GM12878 (cell line): ENCODE data around the gene CNDP1. TPM values are rescaled to one million over a fixed set of nuclear protein-coding genes. Genes with fewer than 3 reads are reported as not detected.
"Not testable (repeated sequence)": the region's sequence is repeated elsewhere in the genome, so short reads cannot be mapped to it uniquely, and the experiment has no call there.

Experiments
- ATAC-seq: fragments of 200-7000 bp; cut with Tn5 transposase; 3 replicates; pipeline ENCODE4 v1.9.1; 2020; ENCODE audit warnings: mild to moderate bottlenecking, moderate library complexity
- BruUV-seq: library from RNA; stranded (reverse); fragments of 400-500 nt; replicated peaks from 2 replicates; lab custom pipeline; 2021; lab: Mats Ljungman, UMichigan
- CTCF ChIA-PET: fragments of 300-600 bp; sonication (Branson Sonifier 250); formaldehyde crosslinking; extraction: SDS; loops from one replicate; lab custom pipeline; 2021; ENCODE audit warnings: inconsistent platforms; lab: Yijun Ruan, JAX
- POLR2A ChIA-PET: fragments of 350-600 bp; formaldehyde crosslinking; extraction: SDS; loops from one replicate; lab custom pipeline; 2021; ENCODE audit warnings: inconsistent platforms; lab: Charles Lee
- RAD21 ChIA-PET: fragments of 300-600 bp; sonication (Branson Sonifier 250); formaldehyde crosslinking; loops from one replicate; lab custom pipeline; 2023; ENCODE audit warnings: antibody characterized with exemption; ENCODE audit not compliant: unreplicated experiment; lab: Charles Lee
- SMC1A ChIA-PET: fragments of 300-600 bp; sonication (Branson Sonifier 250); formaldehyde crosslinking; loops from one replicate; lab custom pipeline; 2023; ENCODE audit not compliant: unreplicated experiment, uncharacterized antibody; lab: Charles Lee
- DNase-seq: peaks from one replicate; pipeline ENCODE4 v3.0.0-alpha.2; 2011; ENCODE audit warnings: low read depth, low spot score
- FAIRE-seq: peaks from 3 replicates; lab custom pipeline; 2011; peaks lifted over from hg19 to GRCh38; lab: Jason Lieb, UNC
- H2AFZ ChIP-seq: 2 replicates; pipeline ENCODE4 v1.6.0; 2011; ENCODE audit warnings: low read depth, low read length, control low read depth; ENCODE audit not compliant: control insufficient read depth
- H3K27ac ChIP-seq: 2 replicates; pipeline ENCODE4 v1.5.1; 2011; ENCODE audit warnings: control low read depth; ENCODE audit not compliant: control insufficient read depth, insufficient read depth
- H3K27me3 ChIP-seq, 2 experiments: replicated peaks in 1 of 2; 2 replicates each; pipeline versions ENCODE4 v1.6.0 to v1.6.1; 2011; ENCODE audit warnings: low read length in 1 of 2; ENCODE audit not compliant: control insufficient read depth in 2 of 2, insufficient read depth in 2 of 2
- H3K36me3 ChIP-seq, 2 experiments: 2 replicates each; pipeline ENCODE4 v1.5.1; 2011; ENCODE audit warnings: low read length in 1 of 2; ENCODE audit not compliant: control insufficient read depth in 2 of 2, insufficient read depth in 2 of 2
- H3K4me1 ChIP-seq: 2 replicates; pipeline ENCODE4 v1.6.1; 2011; ENCODE audit warnings: mild to moderate bottlenecking, low read length, moderate library complexity, mixed read lengths; ENCODE audit not compliant: control insufficient read depth, insufficient read depth
- H3K4me2 ChIP-seq: 2 replicates; pipeline ENCODE4 v1.6.0; 2011; ENCODE audit warnings: control low read depth; ENCODE audit not compliant: control insufficient read depth, insufficient read depth
- H3K4me3 ChIP-seq: fragments of 200-600 bp; sonication (generic); 2 replicates; pipeline ENCODE4 v1.5.1; 2016
- H3K79me2 ChIP-seq: 2 replicates; pipeline ENCODE4 v1.6.0; 2011; ENCODE audit warnings: low read length; ENCODE audit not compliant: control insufficient read depth, insufficient read depth
- H3K9ac ChIP-seq: 2 replicates; pipeline ENCODE4 v1.8.0; 2011; ENCODE audit warnings: low read length, control low read depth, mixed read lengths; ENCODE audit not compliant: control insufficient read depth, insufficient read depth
- H3K9me3 ChIP-seq: replicated peaks from 3 replicates; pipeline ENCODE4 v1.5.1; 2011; ENCODE audit warnings: mild to moderate bottlenecking, low read length; ENCODE audit not compliant: control insufficient read depth, insufficient read depth
- H4K20me1 ChIP-seq: 2 replicates; pipeline ENCODE4 v1.6.0; 2011; ENCODE audit not compliant: control insufficient read depth, insufficient read depth
- MTA2 ChIP-seq: fragments of 450-650 bp; IDR thresholded peaks from 2 replicates; pipeline ENCODE4 v1.6.1; 2016; ENCODE audit warnings: low read depth, mild to moderate bottlenecking, moderate library complexity
- WGBS: methylation state at CpG from one replicate; pipeline ENCODE4 v1.1.6; 2016; ENCODE audit warnings: low lambda C conversion rate; ENCODE audit not compliant: insufficient replicate concordance, insufficient coverage; ENCODE audit errors: missing lambda C conversion rate; 5-methylcytosine and 5-hydroxymethylcytosine counted together
- in situ Hi-C: fragments of 300-500 bp; cut with MboI; formaldehyde crosslinking; loops from 9 replicates; pipeline ENCODE4 v1.14.3; 2018; ENCODE audit warnings: mixed read lengths
- intact Hi-C: fragments of 100-400 bp; cut with micrococcal nuclease; formaldehyde crosslinking; loops from one replicate; pipeline ENCODE4 v1.14.2; 2022; ENCODE audit not compliant: unreplicated experiment
- polyA plus RNA-seq, 11 experiments: library from polyadenylated mRNA; depleted of rRNA in 4 of 11; unstranded in 6 of 11; stranded (reverse) in 5 of 11; fragments of >200 nt; fragmentation: Nextera tagmentation in 4 of 11; fragmentation: Illumina TruSeq in 1 of 11; extraction: Ambion mirVana in 4 of 11; extraction: Trizol in 1 of 11; gene quantifications; 1 replicate in 1 of 11; 2 replicates in 10 of 11; pipeline versions ENCODE4 v1.2.1 to v1.2.3, GENCODE V29; 2011 to 2016; ENCODE audit warnings: inconsistent platforms in 2 of 11, missing spikeins in 2 of 11, low read depth in 1 of 11
- total RNA-seq, 4 experiments: library from RNA; depleted of rRNA in 3 of 4; stranded (reverse); fragments of >200 nt in 3 of 4; fragmentation: Illumina TruSeq in 1 of 4; extraction: Trizol in 1 of 4; gene quantifications; 2 replicates each; pipeline versions ENCODE4 v1.2.1 to v1.2.3, GENCODE V29; 2013 to 2021

CNDP1 gene
- total and polyA plus RNA-seq, 10 of the 15 experiments (the other 5 are each of a cell fraction or from before 2014, with no cell fraction given) = 0.04 to 0.05 TPM; not detected in 8

GRCh38 chr18:74563999-74564398, 29.7 kb downstream of the CNDP1 start:
- CTCF ChIA-PET = interaction anchor here (3.4 kb wide), 1 partner anchor 12 kb away, joined by 13 read pairs; no protein-coding TSS in a partner anchor
- FAIRE-seq = no peak

GRCh38 chr18:74565164-74565563, 30.9 kb downstream of the CNDP1 start:
- RAD21 ChIA-PET, H3K27ac ChIP-seq, intact Hi-C loops, H3K79me2 ChIP-seq, H4K20me1 ChIP-seq, in situ Hi-C loops, H3K36me3 ChIP-seq, H3K9me3 ChIP-seq, H3K4me1 ChIP-seq, H3K4me2 ChIP-seq, DNase-seq, H3K9ac ChIP-seq, ATAC-seq, FAIRE-seq, H3K4me3 ChIP-seq, H2AFZ ChIP-seq, BruUV-seq, H3K27me3 ChIP-seq, SMC1A ChIA-PET: not testable (repeated sequence)
- ChIA-PET POLR2A (interaction anchor here (0.6 kb wide), 1 partner anchor 22 kb away, joined by 3 read pairs; no protein-coding TSS in a partner anchor), CTCF (interaction anchor here (1.5 kb wide), 1 partner anchor 13 kb away, joined by 5 read pairs; no protein-coding TSS in a partner anchor)
- 43% methylated on average over 1 of the region's 1 CpG for WGBS

More at GRCh38 chr18:74563999-74564398, 29.7 kb downstream of the CNDP1 start:
- no TSS peak for BruUV-seq
- 65% methylated on average over 3 of the region's 3 CpGs for WGBS
- H3K9me3 ChIP-seq = no peaks in the 10 kb centered on the region; the same call in 2 of the 3 replicates
- no peaks in the 10 kb centered on the region for H3K36me3 ChIP-seq
- H3K27me3 ChIP-seq = no peaks in the 10 kb centered on the region; a peak in 2 of 4 replicates
- H4K20me1 ChIP-seq = no peaks in the 10 kb centered on the region
- no peaks in the 10 kb centered on the region for H3K4me1 ChIP-seq
- H3K4me3 ChIP-seq = no peak overlapping the region
- no peak overlapping the region for H2AFZ ChIP-seq
- no peak overlapping the region for H3K9ac ChIP-seq
- no peak for DNase-seq
- RAD21 ChIA-PET = no interaction called here
- no peak for TF ChIP-seq MTA2
- TF ChIP-seq, all 136 proteins: peak for 0
- Histone ChIP-seq H3K79me2 (no peaks in the 10 kb centered on the region), H3K27ac (no peak overlapping the region), H3K4me2 (no peak overlapping the region)
- in situ Hi-C loops (no loop called here), intact Hi-C loops (no loop called here)
- no peak for ATAC-seq
- POLR2A ChIA-PET = no interaction called here
- SMC1A ChIA-PET = no interaction called here

- H2AFZ ChIP-seq, H3K4me2 ChIP-seq, H3K4me3 ChIP-seq, H3K4me1 ChIP-seq, H4K20me1 ChIP-seq, H3K79me2 ChIP-seq, H3K27me3 ChIP-seq, H3K9ac ChIP-seq, BruUV-seq, DNase-seq, FAIRE-seq, in situ Hi-C loops, intact Hi-C loops, ATAC-seq, H3K9me3 ChIP-seq, H3K36me3 ChIP-seq, H3K27ac ChIP-seq, RAD21 ChIA-PET, SMC1A ChIA-PET: not testable (repeated sequence)
- ChIA-PET CTCF (interaction anchor here (1.5 kb wide), 1 partner anchor 14 kb away, joined by 5 read pairs; no protein-coding TSS in a partner anchor), POLR2A (interaction anchor here (0.6 kb wide), 1 partner anchor 21 kb away, joined by 3 read pairs; no protein-coding TSS in a partner anchor)
- 54% methylated on average over 3 of the region's 3 CpGs for WGBS
Measured at GRCh38 chr18:74565993-74566392, 31.7 kb downstream of the CNDP1 start.
